GM03348 (cell line): Measurements from ENCODE around the gene TNFSF15.

ENCODE experiments used
- DNase-seq: peaks from one replicate; pipeline ENCODE4 v3.0.0; 2012; ENCODE audit warnings: low spot score

Gene TNFSF15

DNA sequence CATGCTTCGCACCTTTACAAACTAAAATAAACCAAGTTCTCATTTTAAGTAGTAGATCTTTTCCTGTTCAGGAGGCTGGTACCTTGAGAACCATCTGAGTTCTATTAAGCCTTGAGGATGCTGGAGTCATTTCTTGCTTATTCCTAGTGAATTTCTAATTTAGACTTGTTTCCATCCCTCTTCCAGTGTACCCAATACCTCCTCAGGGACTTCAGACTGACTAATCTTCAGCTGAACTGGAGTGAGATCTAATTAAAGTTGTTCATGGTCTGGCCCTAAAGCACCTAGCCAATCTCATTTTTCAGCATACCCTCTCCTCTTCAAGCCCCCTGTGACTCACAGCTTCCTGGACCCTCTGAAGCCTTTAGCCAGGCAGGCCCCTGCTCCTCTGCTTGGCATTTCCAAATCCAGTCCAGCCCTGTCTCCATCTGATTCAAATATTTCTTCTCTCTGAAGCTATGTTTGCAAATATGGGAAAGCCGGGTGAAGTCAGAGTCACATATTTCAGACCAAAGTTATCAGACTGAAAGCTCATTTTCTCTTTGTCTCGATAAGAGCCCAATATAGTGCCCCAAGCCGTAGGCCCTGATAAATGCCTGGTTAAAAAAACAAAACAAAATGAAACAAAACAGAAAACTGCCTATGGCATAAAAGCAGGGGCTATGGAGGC lies 19.4 kb upstream of the TNFSF15 start:
- DNase-seq: no peak

DNA sequence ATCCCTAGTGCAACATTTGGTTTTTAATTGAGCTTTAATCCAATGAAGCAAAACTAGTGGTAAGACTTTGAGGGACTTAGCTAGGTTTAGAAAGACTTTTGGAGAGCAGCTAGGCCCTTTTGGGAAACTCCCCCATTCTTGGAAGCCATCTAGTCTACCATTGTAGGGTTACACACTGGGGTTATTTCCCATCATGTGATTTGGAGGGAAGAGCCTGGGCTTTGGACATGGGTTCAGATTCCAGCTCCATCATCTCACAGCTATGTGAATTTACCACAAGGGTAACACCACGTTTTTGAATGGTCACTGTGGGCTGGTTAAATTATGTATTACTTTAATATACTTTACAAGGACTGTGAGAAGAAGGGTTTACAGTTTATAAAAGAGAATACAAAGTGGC lies 18.3 kb upstream of the TNFSF15 start:
- peak; percentile 63 for DNase-seq

DNA sequence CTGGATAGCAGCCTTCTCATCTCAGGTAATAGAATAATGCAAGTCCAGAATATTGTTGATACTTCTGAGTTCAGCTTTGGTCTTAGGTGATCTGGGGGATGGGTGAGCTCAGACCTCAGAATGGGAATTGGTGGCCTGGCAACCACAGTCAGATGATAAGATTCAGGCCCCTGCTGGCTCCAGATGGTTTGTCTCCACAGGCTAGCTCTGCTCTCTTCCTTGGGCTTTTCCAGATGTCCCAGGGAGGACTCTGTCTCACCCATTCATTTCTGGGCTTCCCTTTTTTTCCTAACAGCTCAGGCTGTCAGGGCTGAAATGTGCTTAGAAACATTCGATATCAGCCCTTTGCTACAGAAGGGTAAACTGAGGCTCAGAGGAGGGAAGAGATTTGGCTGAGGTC lies 17.6 kb upstream of the TNFSF15 start:
- DNase-seq: no peak

DNA sequence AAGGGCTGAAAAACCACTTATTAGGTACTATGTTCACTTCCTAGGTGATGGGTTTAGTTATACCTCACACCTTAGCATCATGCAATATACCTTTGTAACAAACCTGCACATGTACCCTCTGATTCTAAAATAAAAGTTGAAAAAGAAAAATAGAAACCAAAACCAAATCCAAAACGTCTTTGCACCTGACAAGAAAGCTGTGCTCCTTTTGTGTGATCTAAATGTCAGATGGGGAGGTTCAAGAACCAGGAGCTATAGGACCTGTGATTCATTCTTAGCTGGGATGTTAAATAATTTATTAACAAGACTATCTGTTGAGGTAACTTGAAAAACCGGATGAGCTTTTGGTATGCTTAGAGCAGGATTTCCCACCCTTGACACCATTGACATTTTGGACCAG lies 16.9 kb upstream of the TNFSF15 start:
- no peak for DNase-seq

DNA sequence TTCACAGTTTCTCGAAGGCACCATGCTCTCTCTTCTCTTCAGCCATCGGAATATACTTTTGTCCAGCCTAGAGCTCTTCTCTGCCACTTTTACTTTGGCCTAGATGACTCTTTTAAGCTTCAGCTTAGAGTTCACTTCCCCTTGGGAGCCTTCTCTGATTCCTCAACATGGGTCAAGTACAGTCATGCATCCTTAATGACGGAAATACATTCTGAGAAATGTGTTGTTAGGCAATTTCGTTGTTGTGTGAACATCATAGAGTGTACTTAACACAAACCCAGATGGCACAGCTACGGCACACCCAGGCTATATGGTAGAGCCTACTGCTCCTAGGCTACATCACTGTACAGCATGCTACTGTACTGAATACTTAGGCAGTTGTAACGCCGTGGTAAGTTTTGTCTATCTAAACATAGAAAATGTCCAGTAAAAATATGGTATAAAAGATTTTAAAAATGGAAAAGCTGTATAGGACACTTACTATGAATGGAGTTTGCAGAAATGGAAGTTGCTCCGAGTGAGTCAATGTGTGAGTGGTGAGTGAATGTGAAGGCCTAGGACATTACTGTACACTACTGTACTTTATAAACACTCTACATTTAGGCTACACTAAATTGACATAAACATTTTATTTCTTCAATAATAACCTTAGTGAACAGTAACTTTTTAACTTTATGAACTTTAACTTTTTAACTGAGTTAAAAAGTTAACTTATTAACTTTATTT lies 15.1 kb upstream of the TNFSF15 start:
- no peak for DNase-seq

DNA sequence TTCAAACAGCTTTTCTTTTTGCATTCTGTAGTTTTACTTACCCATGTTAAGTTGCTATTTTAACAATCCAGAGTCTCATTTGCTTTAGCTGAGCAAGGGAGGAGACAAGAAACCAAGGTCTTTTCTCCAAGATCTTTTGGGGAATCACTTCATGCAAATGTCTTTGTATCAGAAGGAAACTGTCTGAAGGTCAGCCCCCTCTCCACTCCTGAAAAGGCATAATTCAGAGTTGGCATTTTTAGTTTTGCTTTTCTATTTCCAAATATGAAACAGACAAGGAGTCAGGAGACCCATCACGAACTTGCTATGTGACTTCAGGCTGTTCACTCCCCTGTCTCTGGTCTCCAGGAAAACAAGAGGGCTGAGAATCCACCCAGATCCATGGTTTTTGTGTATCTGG lies 12.3 kb upstream of the TNFSF15 start:
- no peak for DNase-seq

DNA sequence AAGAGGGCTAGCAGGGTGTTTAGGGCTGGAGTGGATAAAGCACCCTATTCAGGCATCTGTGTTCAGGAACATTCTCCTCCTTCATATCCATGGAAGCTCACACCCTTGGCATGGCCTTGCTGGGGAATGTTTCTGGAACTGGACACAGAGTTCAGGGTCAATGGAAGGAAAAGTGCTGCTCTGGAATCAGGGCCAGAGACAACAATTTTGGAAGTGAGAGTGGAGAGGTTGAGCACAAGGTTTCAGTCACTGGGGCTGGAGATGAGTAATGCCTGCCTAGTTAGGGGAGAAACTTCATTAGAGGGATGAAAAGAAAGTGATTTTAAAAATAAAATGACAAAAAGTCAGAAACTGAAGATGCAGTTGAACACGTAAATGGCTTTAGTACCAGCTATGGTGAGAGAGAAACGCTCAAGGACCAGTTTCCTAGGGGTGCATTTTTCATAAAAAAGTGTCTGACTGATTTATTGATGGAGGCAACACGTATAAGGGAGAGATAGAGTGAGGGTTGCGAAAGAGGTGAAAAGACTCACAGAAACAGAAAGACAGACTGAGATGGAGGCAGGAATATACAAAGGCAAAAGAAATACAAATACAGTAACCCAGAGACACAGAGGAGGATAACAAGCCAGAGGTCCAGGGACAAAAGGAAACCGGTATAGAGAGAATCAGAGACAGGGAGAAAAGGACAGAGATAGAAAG lies 8.0 kb upstream of the TNFSF15 start:
- no peak for DNase-seq

DNA sequence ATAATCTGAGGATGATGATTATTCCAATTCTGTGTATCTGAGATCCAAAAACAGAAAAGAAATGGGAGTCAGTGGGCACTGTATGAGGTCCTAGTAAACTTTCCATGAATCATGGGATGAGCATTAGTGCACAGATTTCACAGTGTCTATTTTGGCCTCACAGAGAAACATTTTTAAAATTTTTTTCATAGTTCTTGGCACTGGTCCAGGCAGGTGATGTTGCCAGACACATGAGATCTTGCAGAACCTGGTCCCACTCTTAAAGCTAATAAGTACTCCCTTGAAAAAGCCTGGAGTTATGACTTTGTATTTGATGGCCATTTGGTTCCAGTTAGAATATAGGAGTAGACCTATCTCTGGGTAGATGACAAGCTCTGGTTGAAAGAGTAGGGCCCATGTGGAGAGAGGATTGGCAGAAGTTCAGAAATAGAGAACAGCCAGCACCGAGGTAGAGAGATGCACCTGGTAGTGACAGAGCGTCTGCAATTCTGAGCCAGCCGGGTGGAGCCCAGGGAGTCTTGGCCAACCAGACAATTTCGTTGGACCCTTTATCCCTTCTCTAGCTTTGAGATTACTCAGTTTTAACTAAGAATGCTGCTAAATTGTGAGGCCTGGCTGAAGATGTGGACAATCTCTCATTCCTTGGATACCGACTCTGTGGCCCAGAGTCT lies 6.3 kb upstream of the TNFSF15 start:
- no peak for DNase-seq

DNA sequence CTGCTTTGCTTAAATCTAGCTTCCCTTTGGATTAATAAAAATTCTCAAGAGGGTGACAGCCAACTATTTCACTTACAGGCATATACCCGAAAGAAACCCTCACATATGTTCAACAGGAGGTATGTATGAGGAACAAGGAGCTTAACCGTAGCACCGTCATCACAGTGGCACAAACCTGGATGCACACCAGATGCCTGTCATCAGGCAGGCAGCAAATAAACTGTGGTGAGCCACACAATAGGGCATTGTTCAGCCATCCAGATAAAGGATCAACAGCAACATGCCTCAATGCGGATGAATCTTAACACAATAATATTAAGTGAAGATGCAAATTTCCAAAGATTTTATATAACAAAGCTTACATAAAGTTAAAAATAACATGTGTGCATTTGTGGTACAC lies 5.5 kb upstream of the TNFSF15 start:
- no peak for DNase-seq

DNA sequence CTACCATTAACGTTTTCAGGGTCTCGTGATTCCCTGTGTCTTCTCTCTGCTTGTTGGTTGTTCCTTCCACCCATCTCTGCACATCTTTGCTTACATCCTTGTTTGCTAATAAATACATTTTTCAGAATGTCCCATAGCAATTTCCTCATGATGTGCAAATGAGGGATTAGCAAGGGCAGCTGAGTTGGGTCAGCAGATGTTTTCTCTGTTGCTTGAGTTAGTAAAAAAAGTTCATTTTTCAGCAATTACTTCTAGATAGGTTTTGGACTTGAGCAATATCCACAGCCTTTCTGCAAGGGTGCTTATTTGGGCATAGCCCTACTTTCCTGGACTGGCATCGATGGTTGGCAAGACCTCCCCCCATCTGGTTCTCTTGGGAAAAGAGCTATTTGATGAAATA lies 4.8 kb upstream of the TNFSF15 start:
- no peak for DNase-seq

DNA sequence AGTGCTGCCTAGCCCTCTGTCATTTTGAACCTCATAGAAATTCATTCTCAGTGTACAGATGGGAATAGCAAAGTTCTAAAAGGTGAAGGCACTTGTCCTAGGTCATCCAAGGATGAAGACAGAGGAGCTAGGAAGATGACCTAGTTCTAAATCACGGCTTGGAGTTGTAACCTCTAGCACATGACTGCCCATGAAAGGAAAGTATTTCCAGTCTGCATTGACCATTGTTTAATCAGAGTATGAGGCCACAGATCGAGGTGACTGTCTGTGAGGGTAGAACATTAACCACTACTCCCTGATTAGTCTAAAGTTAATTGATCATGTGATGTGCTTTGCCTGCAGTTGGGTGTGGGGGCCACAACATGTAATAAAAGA lies 674 bp upstream of the TNFSF15 start:
- no peak for DNase-seq

DNA sequence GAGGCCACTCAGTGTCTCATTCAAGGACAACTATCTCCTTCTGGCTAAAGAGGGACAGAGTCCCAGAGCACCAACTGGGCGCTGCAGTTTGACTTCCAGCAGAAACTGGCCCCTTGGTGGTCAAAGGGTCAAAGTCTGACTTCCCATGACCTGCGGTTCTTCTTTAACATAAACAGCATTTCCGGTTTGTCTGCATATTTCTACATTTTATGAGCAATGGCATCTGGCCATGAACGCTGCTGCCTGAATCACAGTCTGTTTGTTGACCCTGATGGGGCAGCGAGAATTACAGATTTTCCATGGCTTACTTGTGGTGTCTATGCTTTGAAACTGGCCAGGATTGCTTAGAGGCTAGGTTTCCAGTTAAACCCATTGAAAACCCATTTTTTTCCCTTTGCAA lies 1.3 kb downstream of the TNFSF15 start:
- DNase-seq: peak; percentile 48

DNA sequence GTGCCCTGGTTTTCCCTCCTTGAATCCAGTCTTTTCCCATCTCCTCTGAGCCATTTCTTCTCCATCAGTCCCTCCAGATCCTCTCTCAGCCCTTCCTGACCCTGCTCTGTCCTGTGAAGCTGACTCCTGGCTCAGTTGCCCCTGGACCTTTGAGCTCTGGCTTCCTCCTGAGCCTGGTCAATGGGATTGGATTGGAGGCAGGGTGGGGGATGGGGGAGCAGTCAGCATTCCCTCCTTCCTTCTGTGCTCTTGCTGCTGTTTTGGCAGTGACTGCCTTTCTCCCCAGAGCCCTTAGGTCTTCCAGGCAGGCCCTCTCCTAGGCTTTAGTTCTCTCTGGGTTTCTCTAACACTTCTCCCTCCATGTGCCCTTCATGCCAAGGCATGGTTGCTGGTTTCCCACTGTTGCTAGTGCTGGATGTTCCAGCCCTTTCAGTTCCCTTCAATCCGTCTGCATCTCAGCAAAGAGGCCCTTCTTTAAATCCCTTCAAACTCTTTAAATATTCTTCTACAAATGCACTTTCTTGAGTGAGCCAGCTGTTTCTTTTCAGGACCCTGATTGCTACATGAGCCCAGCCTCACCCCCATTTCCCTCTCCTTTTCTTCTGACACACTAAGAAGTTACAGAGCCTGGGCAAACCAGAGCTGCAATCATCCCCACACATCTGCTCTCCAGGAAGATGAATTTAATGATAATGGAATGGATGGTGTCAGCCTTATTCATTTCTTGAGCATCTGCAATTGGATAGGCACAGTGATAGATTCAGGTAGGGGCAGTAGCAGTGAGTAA lies 2.2 kb downstream of the TNFSF15 start:
- DNase-seq: no peak

DNA sequence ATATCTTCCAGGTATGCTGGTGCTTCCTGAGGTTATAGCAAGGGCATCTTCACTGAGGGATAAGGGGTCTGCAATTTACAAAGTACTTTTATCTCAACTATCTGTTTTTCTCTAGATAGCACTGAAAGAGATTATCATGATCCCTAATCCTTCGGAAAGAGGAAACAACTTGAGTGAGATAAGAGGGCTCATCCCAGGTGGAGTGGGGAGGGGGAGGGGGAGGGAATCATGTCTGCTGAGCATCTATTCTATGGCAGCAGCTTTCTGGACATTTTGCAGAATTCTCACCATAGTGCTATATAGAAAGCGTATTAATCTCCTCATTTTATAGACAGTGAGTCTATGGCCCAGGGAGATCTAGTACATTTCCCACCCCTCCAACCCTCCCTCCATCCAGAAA lies 5.9 kb downstream of the TNFSF15 start:
- no peak for DNase-seq

DNA sequence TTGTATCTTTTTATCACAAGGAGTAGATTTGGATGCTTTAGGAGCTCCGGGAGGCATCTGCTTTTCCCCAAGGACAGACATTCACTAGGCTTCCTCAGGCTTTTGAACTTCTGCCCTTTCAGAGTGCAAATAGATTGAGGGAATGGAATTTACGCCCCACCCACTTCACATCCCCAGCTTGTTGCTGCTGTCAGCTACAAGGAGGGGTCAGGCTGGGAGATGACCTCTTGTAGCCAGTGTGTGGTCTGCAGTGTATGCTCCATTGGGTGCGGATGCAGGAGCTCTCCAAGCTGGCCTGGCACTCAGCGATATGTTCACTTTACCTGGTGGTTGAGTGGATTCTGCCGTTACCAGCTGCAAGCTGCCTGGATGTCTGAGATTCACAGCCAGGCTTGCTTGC lies 6.4 kb downstream of the TNFSF15 start:
- DNase-seq: no peak

DNA sequence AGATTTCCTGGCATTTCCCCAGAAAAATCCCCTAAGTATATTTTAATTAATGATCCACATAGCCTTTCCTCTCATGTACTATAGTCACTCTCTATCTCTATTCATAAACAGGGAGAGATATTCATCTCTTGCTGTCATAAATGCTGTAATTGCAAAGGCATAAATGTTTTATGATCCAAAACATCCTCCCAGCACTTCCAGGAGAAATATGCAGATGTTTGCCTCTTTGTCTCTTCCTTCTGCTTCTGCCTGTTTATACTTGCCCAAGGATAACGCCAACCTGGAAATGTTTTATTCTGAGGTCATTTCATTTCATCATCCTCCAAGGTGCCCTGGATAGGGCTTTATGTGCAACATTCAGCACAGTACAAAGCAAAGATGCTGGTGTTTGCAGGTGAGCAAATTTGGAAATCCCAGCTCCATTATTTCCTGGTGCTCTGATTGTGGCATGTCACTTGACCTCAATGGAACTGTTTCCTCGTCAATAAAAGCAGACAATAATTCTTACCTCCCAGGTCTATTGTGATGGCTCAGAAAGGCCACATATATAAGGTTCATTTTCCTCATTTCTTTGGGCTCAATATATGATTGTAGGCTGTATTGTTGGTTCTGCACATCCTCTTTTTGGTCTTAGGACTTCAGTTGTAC lies 6.9 kb downstream of the TNFSF15 start:
- DNase-seq: no peak

DNA sequence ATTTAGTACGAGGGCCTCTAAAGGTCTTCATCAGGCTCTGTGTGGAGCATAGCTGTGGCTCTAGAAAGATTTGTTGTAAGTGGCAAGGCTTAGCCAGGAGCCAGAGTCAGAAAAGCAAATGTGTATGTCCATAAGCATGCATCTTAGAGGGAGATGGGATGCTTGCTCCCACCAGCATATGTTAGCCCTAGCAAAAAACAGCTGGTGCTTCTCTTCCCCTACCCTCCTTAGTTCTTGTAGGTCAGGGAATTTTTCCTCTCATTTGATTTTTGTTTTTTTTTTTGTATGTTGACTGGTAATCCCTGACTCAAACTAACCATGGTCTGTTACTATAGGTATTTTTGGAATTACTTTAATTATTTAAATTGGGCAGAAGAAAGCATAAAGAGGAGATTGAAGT lies 7.7 kb downstream of the TNFSF15 start:
- DNase-seq: no peak

DNA sequence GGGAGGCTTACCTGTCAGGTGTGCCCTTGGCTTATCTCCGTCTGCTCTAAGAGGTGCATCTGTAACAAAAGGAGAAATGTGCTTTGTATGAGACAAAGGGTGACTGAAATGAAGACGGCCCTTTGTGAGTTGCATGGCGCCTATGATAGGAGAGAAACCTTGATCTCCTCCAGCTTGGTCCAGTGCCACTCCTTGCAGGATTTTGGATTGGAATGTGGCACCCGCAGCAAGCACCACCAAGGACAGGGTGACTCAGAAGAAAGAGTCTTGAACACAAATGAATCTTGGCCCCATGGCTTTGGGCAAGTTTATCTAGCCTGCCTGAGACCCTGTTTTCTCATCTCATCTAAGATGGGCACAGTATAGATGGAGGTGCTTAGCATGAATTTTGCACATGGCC lies 13.4 kb downstream of the TNFSF15 start:
- DNase-seq: no peak

DNA sequence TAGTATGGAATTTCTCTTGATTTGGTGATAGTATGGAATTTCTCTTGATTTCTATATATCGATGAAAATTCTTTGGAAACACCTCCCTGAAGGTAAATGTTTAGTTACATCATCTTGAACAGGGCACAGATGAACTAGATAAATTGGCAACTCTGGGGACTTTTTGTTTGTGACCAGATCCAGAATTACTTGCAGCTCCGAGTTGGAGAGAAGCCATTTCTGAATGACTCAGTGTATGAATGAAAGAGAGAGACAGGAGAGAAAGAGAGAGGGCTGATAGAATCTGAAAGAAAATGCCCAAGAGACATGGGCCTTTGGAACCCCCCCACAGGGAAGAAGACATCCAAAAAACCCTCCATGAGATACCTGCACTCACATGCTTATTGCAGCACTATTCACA lies 14.1 kb downstream of the TNFSF15 start:
- no peak for DNase-seq

DNA sequence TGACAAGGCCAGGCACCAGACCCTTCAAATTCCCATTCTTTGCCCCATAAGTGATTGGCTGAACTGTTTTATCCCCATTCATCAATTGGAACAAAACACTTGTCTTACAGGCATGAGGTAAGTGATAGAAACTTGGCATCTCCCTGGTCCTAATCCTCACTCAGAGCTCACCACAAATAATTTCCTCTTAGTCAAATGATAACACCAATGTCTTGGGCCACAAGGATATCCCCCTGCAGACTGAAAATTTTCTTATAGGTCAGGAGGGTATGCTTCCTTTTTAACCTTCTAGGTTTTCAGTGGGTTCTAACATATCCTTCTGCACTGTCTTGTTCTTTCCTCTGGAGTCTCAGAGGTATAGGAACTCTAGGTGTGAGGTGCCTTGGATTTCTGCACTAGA lies 14.5 kb downstream of the TNFSF15 start:
- no peak for DNase-seq

DNA sequence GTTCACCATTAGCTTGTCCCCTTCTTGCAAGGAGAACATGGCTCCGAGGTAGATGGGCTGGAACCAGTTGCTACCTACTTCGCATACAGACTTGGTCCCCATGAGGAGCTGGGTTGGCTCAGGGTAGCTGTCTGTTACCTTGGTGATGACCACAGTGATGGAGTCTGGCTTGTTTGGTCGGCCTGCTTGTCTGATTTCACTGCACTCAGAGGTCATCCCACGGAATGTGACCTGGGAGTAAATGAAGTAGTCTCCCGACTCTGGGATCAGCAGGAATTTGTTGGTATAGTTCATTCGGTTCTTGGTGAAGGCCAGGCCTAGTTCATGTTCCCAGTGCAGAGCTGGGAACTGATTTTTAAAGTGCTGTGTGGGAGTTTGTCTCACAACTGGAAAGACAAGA lies 15.3 kb downstream of the TNFSF15 start:
- DNase-seq: no peak

DNA sequence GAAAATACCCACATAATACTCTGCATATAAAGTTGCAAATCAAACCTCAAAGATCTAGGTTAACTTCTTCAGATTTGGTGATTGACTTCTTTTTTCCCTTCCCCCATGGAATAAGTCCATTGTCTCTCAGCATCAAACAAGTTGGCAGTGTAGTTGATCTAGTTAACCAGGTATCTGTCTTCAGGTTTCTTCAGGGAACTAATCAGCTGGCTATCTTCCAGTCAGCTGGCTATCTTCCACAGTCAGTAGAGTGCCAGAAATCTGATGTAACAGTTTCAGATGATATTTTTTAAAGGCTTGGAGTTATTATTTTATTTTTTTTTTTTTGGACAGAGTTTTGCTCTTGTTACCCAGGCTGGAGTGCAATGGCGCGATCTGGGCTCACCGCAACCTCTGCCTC lies 16.8 kb downstream of the TNFSF15 start:
- no peak for DNase-seq
